Activated naive CD8-positive, alpha-beta T cell treated with anti-CD3 and anti-CD28 coated beads for 36 hours (primary cell): Measurements from ENCODE around the gene SCN9A. TPM values are rescaled to one million over a fixed set of nuclear protein-coding genes. Genes with fewer than 3 reads are reported as not detected.
"Not testable (repeated sequence)": the region's sequence is repeated elsewhere in the genome, so short reads cannot be mapped to it uniquely, and the experiment has no call there.

Source experiments
- DNase-seq: peaks from one replicate; pipeline ENCODE4 v3.0.0; 2021
- H3K27ac Mint-ChIP-seq: one replicate; pipeline ENCODE4 v1.8.0; 2022; ENCODE audit warnings: mild to moderate bottlenecking, moderate library complexity, mixed read lengths
- H3K27me3 Mint-ChIP-seq: one replicate; pipeline ENCODE4 v1.8.0; 2022; ENCODE audit warnings: mild to moderate bottlenecking, mixed read lengths
- H3K36me3 Mint-ChIP-seq: one replicate; pipeline ENCODE4 v1.8.0; 2021; ENCODE audit warnings: mild to moderate bottlenecking, mixed read lengths
- H3K4me1 Mint-ChIP-seq: one replicate; pipeline ENCODE4 v1.8.0; 2021; ENCODE audit warnings: mixed read lengths
- H3K4me3 Mint-ChIP-seq: one replicate; pipeline ENCODE4 v1.8.0; 2022; ENCODE audit warnings: mild to moderate bottlenecking, moderate library complexity, mixed read lengths
- H3K9me3 Mint-ChIP-seq: one replicate; pipeline ENCODE4 v1.8.0; 2022; ENCODE audit warnings: mixed read lengths
- total RNA-seq, 2 experiments: library from RNA; stranded (reverse); gene quantifications; one replicate each; pipeline ENCODE4 v1.2.3, GENCODE V29; 2021

The SCN9A gene
- not detected for total RNA-seq

GRCh38 chr2:166375736-166376487 is at the start of gene SCN9A:
Gene SCN9A (minus strand): TSS chr2:166375944. CDS start chr2:166311756, 64,188 bp downstream.
- Mint-ChIP-seq H3K36me3 (no peaks in the 10 kb centered on the region), H3K27ac (no peak within 1 kb of the TSS), H3K9me3 (no peaks in the 10 kb centered on the region), H3K4me3 (peak within 1 kb of the TSS; percentile 72), H3K4me1 (peaks cover 9% of the 10 kb centered on the region), H3K27me3 (peaks cover 46% of the 10 kb centered on the region)
- peak; percentile 43 for DNase-seq

GRCh38 chr2:166424841-166425240 is 49.1 kb upstream of the SCN9A start:
- Mint-ChIP-seq H3K4me1 (no peaks in the 10 kb centered on the region), H3K27me3 (no peaks in the 10 kb centered on the region), H3K9me3 (no peaks in the 10 kb centered on the region), H3K27ac (no peak overlapping the region), H3K36me3 (no peaks in the 10 kb centered on the region), H3K4me3 (no peak overlapping the region)
- DNase-seq = no peak

GRCh38 chr2:166419616-166419934 is 43.8 kb upstream of the SCN9A start:
- no peak for DNase-seq
- H3K9me3 Mint-ChIP-seq = no peaks in the 10 kb centered on the region
- H3K4me3 Mint-ChIP-seq = no peak overlapping the region
- H3K27ac Mint-ChIP-seq = no peak overlapping the region
- no peaks in the 10 kb centered on the region for H3K27me3 Mint-ChIP-seq
- H3K36me3 Mint-ChIP-seq = no peaks in the 10 kb centered on the region
- no peaks in the 10 kb centered on the region for H3K4me1 Mint-ChIP-seq

GRCh38 chr2:166418853-166419615 is 43.3 kb upstream of the SCN9A start:
- H3K27ac Mint-ChIP-seq = no peak overlapping the region
- DNase-seq = no peak
- H3K9me3 Mint-ChIP-seq = no peaks in the 10 kb centered on the region
- no peaks in the 10 kb centered on the region for H3K4me1 Mint-ChIP-seq
- H3K4me3 Mint-ChIP-seq = no peak overlapping the region
- no peaks in the 10 kb centered on the region for H3K36me3 Mint-ChIP-seq
- H3K27me3 Mint-ChIP-seq = no peaks in the 10 kb centered on the region

- H3K36me3 Mint-ChIP-seq = no peaks in the 10 kb centered on the region
- no peaks in the 10 kb centered on the region for H3K27me3 Mint-ChIP-seq
- DNase-seq = no peak
- H3K27ac Mint-ChIP-seq = no peak overlapping the region
- H3K4me3 Mint-ChIP-seq = no peak overlapping the region
- H3K9me3 Mint-ChIP-seq = no peaks in the 10 kb centered on the region
- H3K4me1 Mint-ChIP-seq = no peaks in the 10 kb centered on the region
These were observed 41.9 kb upstream of the SCN9A start for GRCh38 chr2:166417669-166418068.

- no peaks in the 10 kb centered on the region for H3K36me3 Mint-ChIP-seq
- H3K4me1 Mint-ChIP-seq = no peaks in the 10 kb centered on the region
- DNase-seq = no peak
- no peak overlapping the region for H3K4me3 Mint-ChIP-seq
- H3K27ac Mint-ChIP-seq = no peak overlapping the region
- no peaks in the 10 kb centered on the region for H3K27me3 Mint-ChIP-seq
- no peaks in the 10 kb centered on the region for H3K9me3 Mint-ChIP-seq
These were observed 37.5 kb upstream of the SCN9A start for GRCh38 chr2:166413255-166413654.

- Mint-ChIP-seq H3K9me3 (no peaks in the 10 kb centered on the region), H3K36me3 (no peaks in the 10 kb centered on the region), H3K27ac (no peak overlapping the region), H3K4me1 (no peaks in the 10 kb centered on the region), H3K27me3 (no peaks in the 10 kb centered on the region), H3K4me3 (no peak overlapping the region)
- no peak for DNase-seq
These were observed 35.9 kb upstream of the SCN9A start for GRCh38 chr2:166411473-166412230.

GRCh38 chr2:166410828-166411472 is 35.2 kb upstream of the SCN9A start:
- Mint-ChIP-seq H3K4me3 (no peak overlapping the region), H3K4me1 (no peaks in the 10 kb centered on the region), H3K36me3 (no peaks in the 10 kb centered on the region), H3K27me3 (no peaks in the 10 kb centered on the region), H3K27ac (no peak overlapping the region), H3K9me3 (no peaks in the 10 kb centered on the region)
- no peak for DNase-seq

GRCh38 chr2:166407746-166408145 is 32.0 kb upstream of the SCN9A start:
- not testable (repeated sequence) for DNase-seq, H3K27me3 Mint-ChIP-seq, H3K4me3 Mint-ChIP-seq, H3K9me3 Mint-ChIP-seq, H3K36me3 Mint-ChIP-seq, H3K27ac Mint-ChIP-seq, H3K4me1 Mint-ChIP-seq

GRCh38 chr2:166406374-166406773 is 30.6 kb upstream of the SCN9A start:
- Mint-ChIP-seq H3K27ac (no peak overlapping the region), H3K36me3 (no peaks in the 10 kb centered on the region), H3K9me3 (no peaks in the 10 kb centered on the region), H3K27me3 (no peaks in the 10 kb centered on the region), H3K4me3 (no peak overlapping the region), H3K4me1 (no peaks in the 10 kb centered on the region)
- no peak for DNase-seq

- no peaks in the 10 kb centered on the region for H3K36me3 Mint-ChIP-seq
- no peak for DNase-seq
- no peaks in the 10 kb centered on the region for H3K27me3 Mint-ChIP-seq
- no peak overlapping the region for H3K27ac Mint-ChIP-seq
- no peaks in the 10 kb centered on the region for H3K9me3 Mint-ChIP-seq
- H3K4me1 Mint-ChIP-seq = no peaks in the 10 kb centered on the region
- no peak overlapping the region for H3K4me3 Mint-ChIP-seq
These were observed 29.8 kb upstream of the SCN9A start for GRCh38 chr2:166405569-166405926.

GRCh38 chr2:166404831-166405568 is 29.3 kb upstream of the SCN9A start:
- Mint-ChIP-seq H3K4me3 (no peak overlapping the region), H3K27ac (no peak overlapping the region), H3K36me3 (no peaks in the 10 kb centered on the region), H3K4me1 (no peaks in the 10 kb centered on the region), H3K9me3 (no peaks in the 10 kb centered on the region), H3K27me3 (no peaks in the 10 kb centered on the region)
- no peak for DNase-seq

- no peak overlapping the region for H3K4me3 Mint-ChIP-seq
- H3K9me3 Mint-ChIP-seq = no peaks in the 10 kb centered on the region
- H3K4me1 Mint-ChIP-seq = no peaks in the 10 kb centered on the region
- H3K27ac Mint-ChIP-seq = no peak overlapping the region
- no peak for DNase-seq
- peaks cover 4% of the 10 kb centered on the region for H3K27me3 Mint-ChIP-seq
- no peaks in the 10 kb centered on the region for H3K36me3 Mint-ChIP-seq
These were observed 18.5 kb upstream of the SCN9A start for GRCh38 chr2:166394245-166394644.

GRCh38 chr2:166393008-166393407 is 17.3 kb upstream of the SCN9A start:
- H3K36me3 Mint-ChIP-seq = no peaks in the 10 kb centered on the region
- no peak overlapping the region for H3K27ac Mint-ChIP-seq
- no peak overlapping the region for H3K4me3 Mint-ChIP-seq
- no peaks in the 10 kb centered on the region for H3K4me1 Mint-ChIP-seq
- peaks cover 4% of the 10 kb centered on the region for H3K27me3 Mint-ChIP-seq
- DNase-seq = no peak
- no peaks in the 10 kb centered on the region for H3K9me3 Mint-ChIP-seq
